Left ventricle myocardium inferior (tissue), 1 donor: Measurements from ENCODE around the gene CDC42EP3. TPM values are rescaled to one million over a fixed set of nuclear protein-coding genes. Genes with fewer than 3 reads are reported as not detected.

Experiments
- DNase-seq: peaks from one replicate; pipeline ENCODE4 v3.0.0-alpha.2; 2020
- H3K27ac ChIP-seq: fragments of 200-600 bp; replicated peaks from 2 replicates; pipeline ENCODE4 v1.8.0; 2021
- H3K27me3 ChIP-seq: fragments of 200-600 bp; 2 replicates; pipeline ENCODE4 v1.8.0; 2021; ENCODE audit warnings: low read depth
- H3K36me3 ChIP-seq: fragments of 200-600 bp; 2 replicates; pipeline ENCODE4 v1.8.0; 2021
- H3K4me1 ChIP-seq: fragments of 200-600 bp; 2 replicates; pipeline ENCODE4 v1.8.0; 2021
- H3K4me3 ChIP-seq: fragments of 200-600 bp; 2 replicates; pipeline ENCODE4 v1.8.0; 2021; ENCODE audit warnings: mild to moderate bottlenecking, moderate library complexity
- H3K9me3 ChIP-seq: fragments of 200-600 bp; replicated peaks from 2 replicates; pipeline ENCODE4 v1.8.0; 2021
- CTCF ChIP-seq: fragments of 200-600 bp; IDR thresholded peaks from 2 replicates; pipeline ENCODE4 v1.8.0; 2021; ENCODE audit warnings: antibody characterized with exemption, mild to moderate bottlenecking, borderline replicate concordance
- intact Hi-C: fragments of 100-400 bp; cut with micrococcal nuclease; formaldehyde crosslinking; loops from one replicate; pipeline ENCODE4 v1.11.0; 2022
- total RNA-seq: library from RNA; stranded (reverse); fragmentation: NEBNext Ultra II Directional; extraction: Animal tissue kit (Norgen Biotek cat#: 25700); gene quantifications from one replicate; pipeline ENCODE4 v1.2.1, GENCODE V29; 2021
- donor health status: DM: no; HTN: yes; CAD: no; lungs with severe emphysema.

The CDC42EP3 gene
- total RNA-seq, 1 donor from 2014 or later, result 81.9 TPM

- H3K9me3 ChIP-seq, result no peaks in the 10 kb centered on the region
- no peak overlapping the region for H3K4me3 ChIP-seq
- H3K27me3 ChIP-seq, result no peaks in the 10 kb centered on the region
- DNase-seq, result no peak
- intact Hi-C loops, result no loop called here
- H3K36me3 ChIP-seq, result no peaks in the 10 kb centered on the region
- H3K27ac ChIP-seq, result no peak overlapping the region
- peaks cover 28% of the 10 kb centered on the region for H3K4me1 ChIP-seq
- no peak for TF ChIP-seq CTCF
Measured at GRCh38 chr2:37627710-37628109, 43.7 kb downstream of the CDC42EP3 start.

GRCh38 chr2:37625796-37626571 is 45.5 kb downstream of the CDC42EP3 start:
- peaks cover 28% of the 10 kb centered on the region for H3K4me1 ChIP-seq
- H3K27ac ChIP-seq, result peak overlapping the region; percentile 57
- intact Hi-C loops, result no loop called here
- no peaks in the 10 kb centered on the region for H3K9me3 ChIP-seq
- no peak overlapping the region for H3K4me3 ChIP-seq
- H3K27me3 ChIP-seq, result no peaks in the 10 kb centered on the region
- no peak for TF ChIP-seq CTCF
- no peak for DNase-seq
- H3K36me3 ChIP-seq, result no peaks in the 10 kb centered on the region

- peaks cover 28% of the 10 kb centered on the region for H3K4me1 ChIP-seq
- H3K27me3 ChIP-seq, result no peaks in the 10 kb centered on the region
- no peaks in the 10 kb centered on the region for H3K9me3 ChIP-seq
- no peak overlapping the region for H3K4me3 ChIP-seq
- TF ChIP-seq CTCF, result no peak
- no peaks in the 10 kb centered on the region for H3K36me3 ChIP-seq
- no peak for DNase-seq
- intact Hi-C loops, result no loop called here
- peak overlapping the region; percentile 57 for H3K27ac ChIP-seq
Measured at GRCh38 chr2:37625156-37625555, 46.3 kb downstream of the CDC42EP3 start.

- Histone ChIP-seq H3K4me3 (no peak overlapping the region), H3K4me1 (peaks cover 27% of the 10 kb centered on the region), H3K36me3 (no peaks in the 10 kb centered on the region), H3K27me3 (no peaks in the 10 kb centered on the region), H3K9me3 (no peaks in the 10 kb centered on the region), H3K27ac (no peak overlapping the region)
- intact Hi-C loops, result no loop called here
- DNase-seq, result no peak
- no peak for TF ChIP-seq CTCF
Measured at GRCh38 chr2:37623971-37624900, 47.2 kb downstream of the CDC42EP3 start.

- intact Hi-C loops, result no loop called here
- Histone ChIP-seq H3K27me3 (no peaks in the 10 kb centered on the region), H3K9me3 (no peaks in the 10 kb centered on the region), H3K36me3 (no peaks in the 10 kb centered on the region), H3K27ac (no peak overlapping the region), H3K4me1 (peaks cover 22% of the 10 kb centered on the region), H3K4me3 (no peak overlapping the region)
- DNase-seq, result no peak
- no peak for TF ChIP-seq CTCF
Measured at GRCh38 chr2:37623406-37623805, 48.0 kb downstream of the CDC42EP3 start.
